Body of pancreas (tissue), 4 donors: ENCODE data around the gene PRDM2.

Experiments used
- POLR2A ChIP-seq, 3 donors: fragments of 450-650 bp; IDR thresholded peaks; one replicate each; pipeline ENCODE4 v1.6.1; 2016; ENCODE audit warnings: antibody characterized with exemption in 3 of 3, mild to moderate bottlenecking in 2 of 3
- TF ChIP-seq, protein P1 (sequence below), 7 experiments: fragments of 450-650 bp in 4 of 7; fragments of 200-600 bp in 3 of 7; sonication (generic) in 3 of 7; IDR thresholded peaks; one replicate each; pipeline ENCODE4 v1.5.1; 2016 to 2019; ENCODE audit warnings: antibody characterized with exemption in 7 of 7

DNA sequence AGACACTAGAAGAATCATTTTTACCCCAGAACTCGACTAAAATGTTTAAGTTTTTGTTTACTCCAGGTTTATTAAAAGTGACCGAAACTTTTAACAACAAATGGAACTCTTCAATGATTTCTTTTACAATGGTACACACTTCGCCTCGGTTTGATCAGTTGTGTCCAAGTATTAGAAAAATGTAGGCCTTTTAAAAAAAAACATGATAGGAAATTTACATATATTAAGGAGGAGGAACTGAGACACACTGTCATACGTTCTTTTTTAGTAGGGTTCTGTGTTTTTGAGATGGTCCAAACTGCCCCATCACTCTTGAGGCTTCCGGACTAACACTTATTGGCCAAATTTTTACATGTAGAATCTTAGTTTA lies 1.3 kb downstream of the PRDM2 start:
- TF ChIP-seq, protein P1, sequence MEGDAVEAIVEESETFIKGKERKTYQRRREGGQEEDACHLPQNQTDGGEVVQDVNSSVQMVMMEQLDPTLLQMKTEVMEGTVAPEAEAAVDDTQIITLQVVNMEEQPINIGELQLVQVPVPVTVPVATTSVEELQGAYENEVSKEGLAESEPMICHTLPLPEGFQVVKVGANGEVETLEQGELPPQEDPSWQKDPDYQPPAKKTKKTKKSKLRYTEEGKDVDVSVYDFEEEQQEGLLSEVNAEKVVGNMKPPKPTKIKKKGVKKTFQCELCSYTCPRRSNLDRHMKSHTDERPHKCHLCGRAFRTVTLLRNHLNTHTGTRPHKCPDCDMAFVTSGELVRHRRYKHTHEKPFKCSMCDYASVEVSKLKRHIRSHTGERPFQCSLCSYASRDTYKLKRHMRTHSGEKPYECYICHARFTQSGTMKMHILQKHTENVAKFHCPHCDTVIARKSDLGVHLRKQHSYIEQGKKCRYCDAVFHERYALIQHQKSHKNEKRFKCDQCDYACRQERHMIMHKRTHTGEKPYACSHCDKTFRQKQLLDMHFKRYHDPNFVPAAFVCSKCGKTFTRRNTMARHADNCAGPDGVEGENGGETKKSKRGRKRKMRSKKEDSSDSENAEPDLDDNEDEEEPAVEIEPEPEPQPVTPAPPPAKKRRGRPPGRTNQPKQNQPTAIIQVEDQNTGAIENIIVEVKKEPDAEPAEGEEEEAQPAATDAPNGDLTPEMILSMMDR (IDR thresholded peaks at IDR 0.05): no peak
- no peak for TF ChIP-seq POLR2A (IDR thresholded peaks at IDR 0.05)
